ENCODE results near the gene RASGEF1B.

GRCh38 chr4:81380437-81380836 is 91.3 kb downstream of the RASGEF1B start:
- TF ChIP-seq POLR2A (IDR thresholded peaks at IDR 0.05; ENCODE audit: low read depth, low read length) (no peak), POLR2AphosphoS5 (IDR thresholded peaks at IDR 0.05; ENCODE audit: low read depth, low read length) (no peak)
